ENCODE results near the gene ATP12A.

The ATP12A gene

GRCh38 chr13:24738366-24738847, 58.2 kb downstream of the ATP12A start:
- DNase-seq: no peak

- DNase-seq: no peak
Observed at GRCh38 chr13:24740014-24740890, 60.0 kb downstream of the ATP12A start.

- DNase-seq: no peak
Observed at GRCh38 chr13:24741016-24741662, 60.9 kb downstream of the ATP12A start.

GRCh38 chr13:24741791-24742190, 61.6 kb downstream of the ATP12A start:
- no peak for DNase-seq

GRCh38 chr13:24742294-24742693, 62.1 kb downstream of the ATP12A start:
- no peak for DNase-seq

- DNase-seq: no peak
Observed at GRCh38 chr13:24742977-24743376, 62.8 kb downstream of the ATP12A start.

GRCh38 chr13:24744247-24744646, 64.0 kb downstream of the ATP12A start:
- no peak for DNase-seq

GRCh38 chr13:24745516-24745860, 65.3 kb downstream of the ATP12A start:
- no peak for DNase-seq

- DNase-seq: no peak
Observed at GRCh38 chr13:24745861-24746617, 65.8 kb downstream of the ATP12A start.

GRCh38 chr13:24746618-24747247, 66.5 kb downstream of the ATP12A start:
- DNase-seq: no peak

GRCh38 chr13:24747248-24748060, 67.2 kb downstream of the ATP12A start:
- no peak for DNase-seq

- DNase-seq: no peak
Observed at GRCh38 chr13:24748061-24748400, 67.8 kb downstream of the ATP12A start.

- DNase-seq: no peak
Observed at GRCh38 chr13:24759197-24759596, 79.0 kb downstream of the ATP12A start.

All from NCI-H1417 treated with DMSO at 0.1 percent for 48 hours (cell line).